Amygdala (tissue), 56 donors: Measurements from ENCODE around the gene DNAJC5.

Source experiments
- DNase-seq, 56 donors: peaks; one replicate each; lab custom pipeline; 2025; lab: John Stamatoyannopoulos, UW

Gene DNAJC5

DNA sequence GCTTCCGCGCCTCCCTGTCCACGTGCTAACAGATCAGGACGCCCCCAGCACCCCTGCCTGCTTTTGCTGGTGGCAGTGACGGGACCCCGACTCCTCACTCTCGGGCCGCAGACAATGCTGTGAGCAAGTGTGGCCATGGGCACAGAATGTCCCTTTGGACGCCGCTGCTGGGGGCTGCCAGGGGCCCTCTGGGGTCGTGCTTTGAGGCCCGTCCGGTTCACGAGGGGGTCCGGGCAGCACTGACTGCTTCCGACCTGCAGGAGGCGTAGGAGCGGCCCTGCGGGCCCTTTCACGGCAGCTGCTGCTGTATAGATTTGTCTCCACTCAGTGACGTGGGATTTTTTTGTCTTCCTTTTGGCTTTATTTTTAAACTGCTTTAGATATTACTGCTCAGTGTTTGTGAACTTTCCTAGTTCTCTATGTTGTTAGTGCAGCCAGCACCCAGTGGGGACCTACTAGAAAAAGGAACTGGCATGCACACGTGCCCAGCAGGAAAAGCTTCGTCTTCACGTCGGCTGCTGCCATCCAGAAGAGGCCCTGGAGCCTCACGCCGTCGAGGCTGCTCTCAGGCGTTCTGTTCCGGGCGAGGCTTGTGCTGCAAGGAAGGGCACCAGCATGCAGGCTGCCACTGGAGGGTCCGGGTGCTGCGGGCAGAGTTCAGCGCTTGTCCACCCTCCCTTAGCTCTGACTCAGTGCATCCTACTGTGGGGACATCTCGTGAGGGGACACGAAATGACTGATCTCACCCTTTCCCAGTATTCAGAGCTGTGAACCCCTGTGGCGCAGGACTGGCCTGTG, 39.5 kb downstream of the DNAJC5 start:
- no peak for DNase-seq

DNA sequence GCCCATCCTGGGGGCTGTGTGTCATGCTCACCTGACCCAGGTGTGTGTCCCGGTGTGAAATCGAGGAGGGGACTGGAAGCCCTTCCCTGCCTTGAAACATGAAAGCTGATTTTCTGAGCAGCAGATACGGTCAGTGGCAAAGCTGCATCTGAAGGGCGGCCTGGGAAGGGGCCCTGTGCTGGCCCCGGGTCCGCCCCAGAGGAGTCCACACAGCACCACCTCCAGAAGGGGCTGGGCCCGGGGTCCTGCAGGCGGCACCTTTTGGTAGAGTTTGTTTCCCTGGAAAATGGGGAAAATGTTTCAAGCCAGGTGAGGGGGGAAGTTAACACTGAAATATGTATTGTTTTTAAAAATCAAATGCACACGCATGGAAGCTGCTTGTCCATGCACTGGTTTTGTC, 40.5 kb downstream of the DNAJC5 start:
- DNase-seq, result no peak

DNA sequence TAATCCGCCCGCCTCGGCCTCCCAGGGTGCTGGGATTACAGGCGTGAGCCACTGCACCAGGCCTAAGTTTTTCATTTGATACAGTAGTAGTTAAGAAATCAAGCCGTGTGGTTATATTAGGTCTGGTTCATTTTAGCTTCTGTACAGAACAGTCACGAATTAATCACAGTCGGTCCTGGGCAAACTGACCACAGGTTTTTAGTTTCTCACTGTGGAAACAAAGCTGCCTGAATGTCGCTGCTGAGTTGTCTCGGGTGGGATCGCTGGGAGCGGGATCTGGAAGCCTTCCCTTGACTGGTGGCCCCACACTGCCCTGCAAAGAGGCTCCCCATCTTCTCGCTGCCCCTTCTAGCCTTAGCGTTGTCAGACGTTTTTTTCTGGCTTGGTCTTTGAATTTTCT, 42.7 kb downstream of the DNAJC5 start:
- DNase-seq, result no peak

DNA sequence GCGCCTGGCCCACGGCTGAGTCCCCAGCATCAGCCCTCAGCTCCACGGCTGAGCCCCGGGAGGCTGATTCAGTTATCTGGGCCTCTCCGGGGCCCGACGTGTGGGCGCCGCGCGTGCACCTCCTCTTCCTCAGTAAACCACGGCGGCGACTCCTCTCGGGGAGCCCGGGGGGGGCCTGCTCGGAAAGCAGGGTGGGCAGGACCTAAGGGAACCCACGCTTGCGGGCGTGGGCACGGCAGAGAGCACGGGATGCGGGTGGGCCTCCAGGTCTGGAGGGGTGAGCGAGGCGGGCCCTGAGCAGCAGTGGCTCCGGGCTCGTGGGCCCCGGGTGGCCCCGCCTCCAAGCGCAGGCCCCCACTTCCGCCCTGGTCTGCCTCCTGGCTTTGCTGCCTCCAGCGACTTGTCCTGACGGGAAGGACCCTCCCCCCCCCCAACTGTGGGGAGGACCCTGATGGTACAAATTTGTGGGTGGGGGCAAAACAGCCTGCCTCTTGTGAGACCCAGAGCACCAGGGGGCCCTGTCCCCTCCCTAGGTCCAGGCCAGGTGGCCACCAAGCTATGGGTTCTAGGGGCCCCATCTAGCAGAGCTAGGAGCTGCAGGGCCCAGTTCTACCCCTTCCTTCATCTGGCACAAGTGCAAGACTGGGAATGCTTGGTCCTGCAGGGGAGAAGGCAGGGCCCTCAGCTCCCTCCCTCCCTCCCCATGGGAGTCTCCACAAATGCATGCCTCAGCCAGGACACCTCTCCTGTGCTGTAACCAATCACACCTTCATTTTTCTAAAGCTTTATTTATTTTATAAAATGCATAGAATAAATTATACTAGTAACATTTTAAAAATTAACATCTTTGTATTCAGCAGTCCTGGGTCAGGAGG, 44.4 kb downstream of the DNAJC5 start:
- DNase-seq, result no peak

DNA sequence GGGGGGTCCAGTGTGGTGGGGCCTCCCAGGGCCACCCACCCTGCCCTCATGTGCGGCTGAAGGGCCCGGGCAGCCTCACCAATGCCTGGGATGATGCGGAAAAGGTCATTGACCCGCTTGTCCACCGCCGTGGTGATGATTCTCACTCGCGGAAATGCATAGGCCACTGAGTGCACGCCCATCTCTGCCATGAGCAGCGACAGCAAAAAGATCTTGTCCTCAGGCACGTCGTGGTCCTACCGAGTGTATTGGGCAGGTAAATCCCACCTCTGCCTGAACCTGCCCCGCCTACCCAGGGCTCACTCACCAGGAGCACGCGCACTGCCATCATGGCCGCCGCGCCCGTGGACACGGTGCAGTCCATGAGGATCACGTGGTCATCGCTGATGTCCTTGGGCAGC, 45.1 kb downstream of the DNAJC5 start:
- no peak for DNase-seq

DNA sequence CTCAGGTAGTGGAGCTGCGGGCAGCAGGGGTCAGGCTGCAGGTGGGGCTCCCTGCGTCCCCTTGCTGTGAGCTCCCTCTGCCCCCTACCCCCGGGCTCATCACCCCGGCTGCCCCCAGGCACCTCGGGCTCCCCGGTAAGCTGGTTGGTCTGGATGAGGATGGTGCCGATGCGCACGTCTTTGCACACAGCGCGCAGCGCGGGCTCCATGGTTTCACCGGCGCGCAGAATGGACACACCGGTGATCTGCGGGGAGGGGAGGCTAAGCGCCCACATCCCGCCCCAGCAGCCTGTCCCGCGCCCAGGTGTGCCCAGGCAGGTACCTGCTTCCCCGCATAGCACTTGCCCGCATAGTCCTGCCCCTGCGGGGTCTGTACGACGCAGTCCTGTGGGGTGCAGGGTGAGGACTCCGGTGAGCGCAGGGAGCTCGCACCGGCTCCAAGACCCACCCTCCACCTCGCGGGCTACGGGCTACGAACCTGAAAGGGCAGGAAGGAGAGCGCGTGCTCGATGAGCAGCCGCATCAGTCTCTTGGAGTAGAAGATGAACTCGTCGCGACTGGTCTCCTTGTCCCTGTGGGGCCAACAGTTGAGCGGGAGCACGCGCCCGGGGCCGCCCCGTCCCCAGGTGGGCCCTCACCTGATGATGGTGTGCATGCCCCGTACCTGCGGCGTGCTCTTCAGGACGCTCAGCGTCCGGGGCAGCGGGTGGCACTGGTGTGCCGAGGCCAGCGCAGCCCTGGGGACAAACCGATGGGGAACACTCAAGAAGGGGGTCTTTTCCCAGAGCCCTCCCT, 45.7 kb downstream of the DNAJC5 start:
- no peak for DNase-seq

DNA sequence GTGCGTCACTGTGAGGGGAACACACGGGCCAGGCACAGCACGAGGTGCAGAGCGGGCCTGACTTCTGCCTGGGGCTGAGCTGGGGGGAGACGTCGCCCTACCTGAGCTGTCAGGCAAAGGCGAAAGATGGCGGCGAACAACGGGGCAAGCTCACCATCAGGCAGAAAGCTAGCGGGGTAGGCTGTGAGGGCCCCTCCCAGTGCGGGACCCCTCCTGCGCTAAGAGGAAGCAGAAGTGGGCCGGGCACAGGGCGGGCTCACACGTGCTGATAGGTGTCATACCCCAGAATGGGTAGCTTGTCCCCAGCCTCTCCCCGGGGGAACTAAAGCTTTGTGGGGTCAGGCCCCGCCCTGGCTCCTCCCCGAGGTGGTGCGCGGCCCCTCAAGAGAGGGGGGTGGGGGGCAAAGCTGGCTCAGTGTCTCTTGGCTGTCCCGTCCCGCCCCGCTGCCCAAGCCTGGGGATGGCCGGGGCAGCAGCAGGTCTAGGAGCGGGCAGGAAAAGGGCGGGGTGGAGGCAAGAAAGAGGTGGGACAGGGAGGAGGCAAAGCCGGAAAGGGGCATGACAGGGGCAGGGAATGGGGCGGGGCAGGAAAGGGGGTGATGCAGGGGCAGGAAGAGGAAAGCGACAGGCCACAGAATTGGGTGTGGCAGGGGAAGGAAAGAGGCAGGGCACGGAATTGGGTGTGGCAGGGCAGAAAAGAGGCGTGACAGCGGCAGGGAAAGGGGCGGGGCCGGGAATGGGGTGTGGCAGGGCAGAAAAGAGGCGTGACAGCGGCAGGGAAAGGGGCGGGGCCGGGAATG, 46.6 kb downstream of the DNAJC5 start:
- no peak for DNase-seq

DNA sequence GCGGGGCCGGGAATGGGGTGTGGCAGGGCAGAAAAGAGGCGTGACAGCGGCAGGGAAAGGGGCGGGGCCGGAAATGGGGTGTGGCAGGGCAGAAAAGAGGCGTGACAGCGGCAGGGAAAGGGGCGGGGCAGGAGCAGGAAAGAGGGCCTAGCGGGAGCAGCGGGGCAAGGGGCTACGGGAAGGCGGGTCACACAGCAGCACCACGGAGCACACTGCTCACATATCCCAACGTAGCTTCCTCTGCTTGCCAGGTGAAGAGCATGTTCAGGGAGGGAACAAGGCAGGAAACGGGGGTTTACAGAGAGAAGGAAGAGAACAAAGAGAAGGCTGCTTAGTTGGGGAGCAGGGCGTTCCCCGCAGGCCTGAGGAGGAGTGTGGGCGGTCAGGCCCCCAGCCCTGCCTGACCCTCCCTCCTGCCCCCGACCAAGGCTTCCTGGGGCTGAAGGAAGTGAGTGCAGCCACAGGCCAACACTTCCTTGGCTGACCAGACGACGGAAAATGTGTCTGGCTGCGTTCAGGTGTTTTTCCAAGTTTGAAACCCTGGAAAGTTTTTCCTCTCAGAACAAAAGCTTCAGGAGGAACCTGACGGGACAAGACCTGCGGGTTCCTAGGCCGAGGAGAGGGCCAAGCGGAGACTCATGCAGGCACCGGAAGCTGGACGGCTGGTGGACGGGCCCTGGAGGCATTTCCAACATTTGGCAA, 47.5 kb downstream of the DNAJC5 start:
- peak in 5 of 56 donors; percentile 23 to 55 (median 33) for DNase-seq

DNA sequence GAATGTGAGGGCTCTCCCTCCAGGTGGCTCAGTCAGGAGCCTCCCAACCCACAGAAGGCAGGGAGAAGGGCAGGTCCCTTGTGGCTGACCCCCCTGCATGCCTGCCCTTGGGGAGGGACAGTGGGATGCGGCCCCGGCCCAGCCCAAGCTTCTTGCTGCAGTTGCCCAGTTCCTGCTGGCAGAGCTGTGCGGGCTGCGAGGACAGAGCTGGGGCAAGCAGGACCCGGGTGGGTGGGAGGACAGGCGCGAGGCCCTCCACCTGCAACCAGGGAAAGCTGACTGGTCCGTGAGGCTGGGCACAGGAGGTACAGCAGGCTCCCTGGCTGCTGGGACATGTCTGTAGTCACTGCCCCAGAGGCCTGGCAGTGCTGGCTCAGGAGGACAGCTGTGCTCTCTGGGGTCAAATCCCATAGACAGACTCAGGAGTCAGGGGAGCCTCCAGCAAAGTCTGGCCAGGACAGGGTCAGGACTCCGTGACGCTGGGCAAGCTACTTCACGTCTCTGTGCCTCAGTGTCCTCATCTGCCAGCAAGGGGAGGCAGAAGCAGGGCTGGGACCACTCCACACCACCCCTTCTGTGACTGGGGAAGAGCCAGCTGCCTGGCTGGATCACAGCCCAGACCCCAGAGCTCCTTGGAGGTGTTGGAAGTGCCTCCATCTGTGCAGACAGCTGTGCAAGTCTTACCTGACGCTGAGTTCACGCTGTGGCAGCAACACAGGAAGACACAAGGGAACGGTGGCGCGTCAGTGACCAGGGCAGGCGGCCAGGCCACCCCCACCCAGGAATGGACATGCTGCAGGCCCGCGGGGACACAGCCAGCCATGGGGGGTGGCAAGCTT, 48.3 kb downstream of the DNAJC5 start:
- DNase-seq, result no peak

DNA sequence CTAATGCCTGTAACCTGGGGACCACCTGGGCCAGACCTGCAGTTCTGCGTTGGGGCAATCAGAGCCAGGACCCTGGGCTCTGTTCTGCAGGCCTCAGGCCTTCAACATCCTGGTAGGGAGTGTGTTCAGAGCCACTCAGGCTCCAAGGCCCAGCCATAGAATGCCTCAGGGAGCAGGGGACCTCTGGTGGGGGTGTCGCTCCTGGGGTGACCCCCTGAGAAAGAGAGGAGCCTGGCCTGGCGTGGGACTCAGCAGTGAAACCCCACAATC, 48.8 kb downstream of the DNAJC5 start:
- DNase-seq, result no peak

DNA sequence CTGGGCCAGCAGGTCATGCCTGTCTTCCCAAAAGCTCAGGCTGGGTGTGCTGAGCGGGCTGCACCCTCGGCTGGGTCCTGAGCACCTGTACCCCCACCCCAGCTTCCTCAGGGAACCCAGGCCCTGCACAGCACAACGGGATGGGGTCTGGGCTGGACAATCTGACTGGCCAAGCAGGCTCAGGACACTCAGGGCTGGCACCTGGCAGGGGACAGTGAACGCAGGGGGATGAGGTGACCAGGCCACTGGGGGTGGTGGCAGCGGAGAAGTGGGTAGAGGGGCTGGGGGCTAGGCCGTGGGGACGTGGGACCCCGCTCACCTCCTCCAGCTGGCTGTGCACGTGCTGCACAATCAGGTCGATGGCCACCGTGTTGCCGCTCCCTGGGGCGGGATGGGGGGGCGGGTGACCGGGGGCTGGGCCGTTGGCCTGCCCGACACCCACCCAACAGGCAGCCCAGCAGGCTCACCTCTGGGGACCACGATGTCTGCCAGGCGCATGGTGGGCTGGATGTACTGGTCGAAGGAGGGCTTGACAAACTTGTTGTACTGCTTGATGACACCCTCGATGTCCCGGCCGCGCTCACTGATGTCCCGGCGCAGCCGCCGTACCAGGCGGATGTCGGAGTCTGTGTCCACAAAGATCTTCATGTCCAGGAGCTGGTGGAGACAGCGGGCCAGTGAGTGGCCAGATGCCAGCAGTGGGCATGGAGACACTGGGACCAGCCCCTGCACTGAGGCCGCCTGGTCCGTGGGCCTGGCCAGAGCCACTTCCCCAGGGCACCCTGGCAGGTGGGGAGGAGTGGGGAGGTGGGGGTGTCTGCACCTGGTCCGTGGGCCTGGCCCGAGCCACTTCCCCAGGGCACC, 49.4 kb downstream of the DNAJC5 start:
- no peak for DNase-seq

DNA sequence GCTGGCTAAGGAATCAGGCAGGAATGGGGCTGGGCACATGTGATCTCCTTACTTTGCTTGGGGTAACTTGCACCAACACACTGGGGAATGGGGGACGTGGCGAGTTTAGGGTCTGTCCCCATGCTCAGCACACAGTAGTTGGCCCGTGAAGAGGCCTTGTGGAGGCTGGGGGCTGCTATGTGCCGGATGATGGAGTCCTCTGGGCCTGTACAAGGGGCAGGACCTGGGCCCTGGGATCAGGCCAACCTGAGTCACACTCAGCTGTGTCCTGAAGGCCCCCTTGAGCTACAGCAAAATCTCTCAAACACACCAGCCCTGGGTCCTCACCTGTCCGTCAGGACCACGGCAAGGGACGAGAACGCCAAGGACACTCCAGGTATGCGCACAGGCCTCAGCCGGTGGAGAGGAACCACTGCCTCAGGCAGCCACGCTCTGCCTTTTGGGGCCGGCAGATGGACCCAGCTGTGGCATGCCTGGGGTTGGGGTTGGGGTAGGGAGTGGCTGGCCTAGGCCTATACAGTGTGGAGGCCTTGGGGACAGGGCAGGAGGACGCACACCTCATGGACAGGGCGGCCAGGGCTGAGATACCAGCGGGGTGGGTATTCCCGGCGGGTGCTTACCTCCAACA, 50.2 kb downstream of the DNAJC5 start:
- DNase-seq, result no peak

DNA sequence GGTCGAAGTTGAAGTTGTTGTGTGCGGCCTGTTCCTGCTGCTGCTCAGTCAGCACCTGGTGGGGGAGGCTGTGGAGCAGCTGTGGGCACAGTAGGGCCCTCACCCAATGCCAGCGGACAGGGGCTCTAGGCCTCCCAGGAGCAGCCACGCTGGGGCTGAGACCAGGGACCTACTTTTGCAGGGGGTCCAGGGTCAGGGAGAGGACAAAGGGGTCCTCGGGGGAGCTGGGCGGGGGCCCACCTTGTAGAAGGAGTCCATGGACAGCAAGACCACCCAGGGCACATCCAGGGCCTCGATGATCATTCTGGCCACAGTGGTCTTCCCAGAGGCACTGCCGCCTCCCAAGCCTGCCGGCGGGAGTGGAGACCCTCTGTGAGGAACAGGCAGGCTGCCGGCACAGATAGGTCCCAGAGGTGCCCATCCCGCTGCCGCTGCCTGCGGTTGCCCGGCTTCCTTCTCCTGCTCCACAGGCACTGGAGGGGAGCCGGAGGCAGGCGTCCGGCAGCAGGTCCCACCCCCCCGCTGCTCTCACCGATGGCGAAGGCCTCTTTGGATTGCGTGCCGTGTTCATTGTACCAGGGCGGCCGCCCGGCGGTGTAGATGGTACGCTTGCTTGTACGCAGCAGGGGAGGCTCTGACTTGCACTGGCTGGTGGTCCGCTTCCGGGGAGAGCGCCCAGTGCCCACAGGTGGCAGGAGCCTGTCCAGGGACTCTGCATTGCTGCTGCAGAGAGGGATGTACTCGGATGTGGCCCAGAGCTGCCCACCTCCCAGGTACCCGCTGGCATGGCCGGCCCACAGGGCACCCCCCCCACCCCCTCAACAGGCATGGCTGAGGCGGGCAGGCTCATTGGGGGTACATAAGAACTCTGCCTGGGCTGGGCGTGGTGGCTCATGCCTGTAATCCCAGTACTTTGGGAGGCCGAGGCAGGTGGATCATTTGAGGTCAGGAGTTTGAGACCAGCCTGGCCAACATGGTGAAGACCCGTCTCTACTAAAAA, 51.3 kb downstream of the DNAJC5 start:
- DNase-seq, result no peak

DNA sequence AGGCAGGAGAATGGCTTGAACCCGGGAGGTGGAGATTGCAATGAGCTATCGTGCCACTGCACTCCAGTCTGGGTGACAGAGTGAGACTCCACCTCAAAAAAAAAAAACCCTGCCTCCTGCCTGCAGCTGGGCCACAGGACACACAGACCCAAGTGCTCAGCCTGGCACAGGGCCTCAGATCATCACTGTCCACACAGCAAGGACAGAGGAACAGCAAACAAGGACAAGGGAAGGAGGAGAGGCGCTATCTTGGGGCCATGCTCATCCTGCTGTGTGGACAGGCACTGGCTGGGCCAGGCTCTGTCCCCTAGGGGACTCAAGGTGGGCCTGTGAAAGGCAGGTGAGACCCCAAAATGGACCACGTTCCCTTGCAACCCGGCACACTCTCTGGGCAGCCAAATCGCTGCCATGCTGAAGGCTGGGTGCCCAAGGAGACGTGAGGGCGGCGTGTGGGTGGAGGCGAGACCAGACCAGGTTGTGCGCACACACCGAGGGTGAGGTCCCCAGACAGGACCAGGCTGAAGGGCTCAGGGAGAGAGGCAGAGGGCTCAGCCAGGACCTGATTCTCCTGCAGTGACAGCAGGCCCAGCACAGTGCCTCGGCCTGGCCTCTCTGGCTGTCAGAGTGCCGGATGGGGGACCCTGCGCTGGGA, 52.2 kb downstream of the DNAJC5 start:
- DNase-seq, result no peak

DNA sequence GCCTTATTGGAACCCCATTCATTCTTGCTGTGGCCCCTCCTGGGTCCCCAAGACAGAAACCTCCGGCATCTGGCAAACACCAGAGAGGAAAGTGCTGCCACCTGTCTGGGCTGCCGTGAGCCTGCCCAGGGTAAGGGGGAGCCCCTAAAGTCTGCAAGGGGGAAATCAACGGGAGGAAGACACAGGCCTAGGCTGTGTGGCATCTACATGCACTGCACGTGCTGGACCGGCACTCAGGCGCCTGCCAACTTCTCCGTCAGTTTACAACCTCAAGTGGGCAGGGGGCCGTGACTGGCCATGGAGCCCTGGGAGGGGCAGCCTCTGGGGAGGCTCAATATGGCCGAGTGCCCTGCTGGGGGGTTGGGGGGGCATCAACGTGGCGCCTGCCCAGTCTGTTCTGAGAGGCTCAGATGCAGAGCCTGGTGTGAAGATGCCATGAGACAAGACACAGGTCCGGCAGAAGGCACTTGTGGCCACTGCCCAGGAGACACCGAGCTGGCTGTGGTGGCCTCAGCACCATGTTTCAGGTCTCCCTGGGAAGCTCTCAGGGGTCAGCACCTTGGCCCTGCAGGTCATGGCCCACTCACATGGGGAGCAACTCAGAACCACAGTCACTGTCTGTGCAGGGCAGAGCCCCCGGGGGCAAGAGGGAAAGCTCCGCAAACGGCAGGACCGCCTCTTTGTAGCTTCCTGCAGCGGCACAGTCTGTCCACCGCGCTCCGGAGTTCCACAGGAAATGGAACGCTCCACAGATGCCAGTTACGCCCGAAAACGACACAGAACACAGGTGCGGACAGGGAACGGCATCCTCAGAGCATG, 52.9 kb downstream of the DNAJC5 start:
- DNase-seq, result peak in 29 of 56 donors; percentile 9 to 73 (median 42)
